ENCODE results near the gene GOLGA6B.
A peak's percentile ranks its signal among the peaks of the same experiment; 100 is the strongest.
"Not testable (repeated sequence)": the region's sequence is repeated elsewhere in the genome, so short reads cannot be mapped to it uniquely, and the experiment has no call there.

Gene GOLGA6B

GRCh38 chr15:72654397-72654796 lies at the start of gene GOLGA6B:
Gene GOLGA6B (plus strand): TSS chr15:72654697. CDS start chr15:72654738, 41 bp downstream.
- not testable (repeated sequence) for H3K27me3 ChIP-seq (ENCODE audit: insufficient read depth, insufficient read length)

DNA sequence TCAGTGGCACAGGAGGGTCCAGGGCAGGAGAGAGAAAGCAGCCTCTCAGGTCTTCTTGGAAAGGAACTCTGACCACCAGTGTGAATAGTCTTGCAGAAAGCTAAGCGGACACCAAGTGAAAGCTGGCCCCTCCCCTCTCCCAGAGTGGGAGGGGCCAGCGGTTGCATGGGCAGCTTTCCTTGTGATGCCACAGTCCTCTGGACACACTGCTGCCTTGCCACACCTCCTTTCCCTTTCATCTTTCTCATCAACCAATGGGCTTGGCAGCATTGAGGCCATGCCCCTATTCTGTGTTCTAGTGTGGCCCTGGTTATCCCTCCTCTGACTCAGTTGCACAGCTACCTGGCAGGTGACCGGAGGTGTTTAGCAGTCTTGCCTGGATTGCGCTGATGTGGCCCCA lies 49.7 kb upstream of the GOLGA6B start:
- no peak for TF ChIP-seq YY1 (IDR thresholded peaks at IDR 0.05; ENCODE audit: insufficient read depth, insufficient read length)
- TF ChIP-seq SUZ12 (IDR thresholded peaks at IDR 0.05; ENCODE audit: extremely low read depth, insufficient read depth, insufficient read length) = no peak
- TF ChIP-seq ZNF274 (IDR thresholded peaks at IDR 0.05; ENCODE audit: low read depth, low read length) = no peak
- Histone ChIP-seq H3K4me1 (ENCODE audit: insufficient read depth, insufficient read length) (peaks cover 4% of the 10 kb centered on the region), H3K27me3 (ENCODE audit: insufficient read depth, insufficient read length) (peaks cover 2% of the 10 kb centered on the region), H3K9ac (ENCODE audit: insufficient read length, low read depth) (no peak overlapping the region), H3K9me3 (ENCODE audit: insufficient read depth, low read length) (peaks cover 29% of the 10 kb centered on the region), H3K4me3 (ENCODE audit: insufficient read length, low read depth) (no peak overlapping the region), H3K36me3 (ENCODE audit: insufficient read depth, insufficient read length, low read length) (no peaks in the 10 kb centered on the region)
- no peak for DNase-seq (ENCODE audit: low read depth, low spot score)

More at GRCh38 chr15:72654397-72654796, at the start of gene GOLGA6B:
- H3K36me3 ChIP-seq (ENCODE audit: insufficient read depth, insufficient read length, low read length); H3K4me3 ChIP-seq (ENCODE audit: insufficient read length, low read depth); H3K9me3 ChIP-seq (ENCODE audit: insufficient read depth, low read length); DNase-seq (ENCODE audit: low read depth, low spot score); H3K9ac ChIP-seq (ENCODE audit: insufficient read length, low read depth); H3K4me1 ChIP-seq (ENCODE audit: insufficient read depth, insufficient read length): not testable (repeated sequence)

- not testable (repeated sequence) for H3K4me3 ChIP-seq (ENCODE audit: insufficient read length, low read depth); H3K9ac ChIP-seq (ENCODE audit: insufficient read length, low read depth); H3K4me1 ChIP-seq (ENCODE audit: insufficient read depth, insufficient read length); H3K36me3 ChIP-seq (ENCODE audit: insufficient read depth, insufficient read length, low read length); DNase-seq (ENCODE audit: low read depth, low spot score); H3K27me3 ChIP-seq (ENCODE audit: insufficient read depth, insufficient read length)
- peaks cover 29% of the 10 kb centered on the region for H3K9me3 ChIP-seq (ENCODE audit: insufficient read depth, low read length)
Observed at GRCh38 chr15:72608084-72608483, 46.4 kb upstream of the GOLGA6B start.

DNA sequence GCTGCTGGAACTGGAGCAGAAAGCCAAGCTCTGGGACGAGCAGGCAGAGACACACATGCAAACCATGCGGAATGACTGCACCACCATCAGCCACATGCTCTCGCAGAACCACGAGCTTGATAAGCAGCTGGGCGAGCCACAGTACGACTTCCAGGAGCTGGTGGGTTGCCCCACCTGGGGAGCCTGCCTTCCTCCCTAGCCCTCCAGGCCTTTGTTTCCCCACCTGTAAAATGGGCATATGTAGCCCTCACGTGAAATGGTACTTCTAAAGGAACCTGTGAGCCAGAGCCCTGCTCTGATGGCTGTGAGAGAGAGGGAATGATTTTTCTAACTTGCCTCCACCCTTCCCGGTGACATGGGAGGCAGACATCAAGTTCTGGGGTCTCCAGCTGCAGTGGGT lies 44.6 kb upstream of the GOLGA6B start:
- no peak for DNase-seq (ENCODE audit: low read depth, low spot score)
- peaks cover 19% of the 10 kb centered on the region for H3K9me3 ChIP-seq (ENCODE audit: insufficient read depth, low read length)
- peaks cover 3% of the 10 kb centered on the region for H3K27me3 ChIP-seq (ENCODE audit: insufficient read depth, insufficient read length)
- TF ChIP-seq ZNF274 (IDR thresholded peaks at IDR 0.05; ENCODE audit: low read depth, low read length) (no peak), SUZ12 (IDR thresholded peaks at IDR 0.05; ENCODE audit: extremely low read depth, insufficient read depth, insufficient read length) (no peak), YY1 (IDR thresholded peaks at IDR 0.05; ENCODE audit: insufficient read depth, insufficient read length) (no peak)
- no peak overlapping the region for H3K4me3 ChIP-seq (ENCODE audit: insufficient read length, low read depth)
- H3K9ac ChIP-seq (ENCODE audit: insufficient read length, low read depth) = no peak overlapping the region
- no peaks in the 10 kb centered on the region for H3K36me3 ChIP-seq (ENCODE audit: insufficient read depth, insufficient read length, low read length)
- H3K4me1 ChIP-seq (ENCODE audit: insufficient read depth, insufficient read length) = peaks cover 6% of the 10 kb centered on the region

GRCh38 chr15:72612324-72612723 lies 42.2 kb upstream of the GOLGA6B start:
- DNase-seq (ENCODE audit: low read depth, low spot score); H3K9ac ChIP-seq (ENCODE audit: insufficient read length, low read depth): not testable (repeated sequence)

DNA sequence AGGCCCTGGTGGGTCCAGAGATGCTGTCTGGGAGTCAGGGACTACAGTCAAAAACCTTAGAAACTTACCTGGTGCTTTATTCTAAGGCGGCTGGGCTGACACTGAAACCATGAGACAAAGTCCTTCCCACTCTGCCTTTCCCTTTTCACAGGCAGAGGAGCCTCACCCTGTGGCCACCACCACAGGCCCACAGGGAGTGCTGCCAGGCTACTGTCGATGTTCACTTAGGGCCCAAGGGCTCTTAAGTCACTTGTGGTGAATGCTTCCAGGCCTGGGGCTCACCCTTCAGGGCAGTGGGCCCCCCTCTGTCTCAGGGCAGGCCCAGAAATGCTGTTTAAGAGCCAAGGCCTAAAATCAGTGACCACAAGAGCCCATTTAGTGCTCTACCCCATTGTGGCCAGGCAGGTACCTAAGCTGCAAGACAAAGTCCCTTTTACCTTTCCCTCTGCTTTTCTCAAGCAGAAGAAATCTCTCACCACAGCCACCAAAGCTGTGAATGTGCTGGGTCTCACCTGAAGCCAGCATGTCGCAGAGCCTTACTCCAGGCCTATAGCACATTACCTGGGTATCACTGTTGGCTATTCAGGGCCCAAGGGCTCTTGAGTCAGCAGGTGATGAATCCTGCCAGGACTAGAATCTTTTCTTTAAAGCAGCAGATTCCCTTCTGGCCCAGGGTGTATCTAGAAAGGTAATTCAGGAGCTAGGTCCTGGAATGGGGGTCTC lies 39.5 kb upstream of the GOLGA6B start:
- no peaks in the 10 kb centered on the region for H3K27me3 ChIP-seq (ENCODE audit: insufficient read depth, insufficient read length)
- H3K4me1 ChIP-seq (ENCODE audit: insufficient read depth, insufficient read length) = peaks cover 4% of the 10 kb centered on the region
- DNase-seq (ENCODE audit: low read depth, low spot score) = no peak
- H3K36me3 ChIP-seq (ENCODE audit: insufficient read depth, insufficient read length, low read length) = no peaks in the 10 kb centered on the region
- TF ChIP-seq SUZ12 (IDR thresholded peaks at IDR 0.05; ENCODE audit: extremely low read depth, insufficient read depth, insufficient read length) (no peak), YY1 (IDR thresholded peaks at IDR 0.05; ENCODE audit: insufficient read depth, insufficient read length) (no peak), ZNF274 (IDR thresholded peaks at IDR 0.05; ENCODE audit: low read depth, low read length) (no peak)
- no peak overlapping the region for H3K4me3 ChIP-seq (ENCODE audit: insufficient read length, low read depth)
- H3K9ac ChIP-seq (ENCODE audit: insufficient read length, low read depth) = no peak overlapping the region
- H3K9me3 ChIP-seq (ENCODE audit: insufficient read depth, low read length) = no peaks in the 10 kb centered on the region

More at GRCh38 chr15:72612324-72612723, 42.2 kb upstream of the GOLGA6B start:
- not testable (repeated sequence) for H3K9me3 ChIP-seq (ENCODE audit: insufficient read depth, low read length); H3K4me1 ChIP-seq (ENCODE audit: insufficient read depth, insufficient read length); H3K27me3 ChIP-seq (ENCODE audit: insufficient read depth, insufficient read length); H3K36me3 ChIP-seq (ENCODE audit: insufficient read depth, insufficient read length, low read length); H3K4me3 ChIP-seq (ENCODE audit: insufficient read length, low read depth)

DNA sequence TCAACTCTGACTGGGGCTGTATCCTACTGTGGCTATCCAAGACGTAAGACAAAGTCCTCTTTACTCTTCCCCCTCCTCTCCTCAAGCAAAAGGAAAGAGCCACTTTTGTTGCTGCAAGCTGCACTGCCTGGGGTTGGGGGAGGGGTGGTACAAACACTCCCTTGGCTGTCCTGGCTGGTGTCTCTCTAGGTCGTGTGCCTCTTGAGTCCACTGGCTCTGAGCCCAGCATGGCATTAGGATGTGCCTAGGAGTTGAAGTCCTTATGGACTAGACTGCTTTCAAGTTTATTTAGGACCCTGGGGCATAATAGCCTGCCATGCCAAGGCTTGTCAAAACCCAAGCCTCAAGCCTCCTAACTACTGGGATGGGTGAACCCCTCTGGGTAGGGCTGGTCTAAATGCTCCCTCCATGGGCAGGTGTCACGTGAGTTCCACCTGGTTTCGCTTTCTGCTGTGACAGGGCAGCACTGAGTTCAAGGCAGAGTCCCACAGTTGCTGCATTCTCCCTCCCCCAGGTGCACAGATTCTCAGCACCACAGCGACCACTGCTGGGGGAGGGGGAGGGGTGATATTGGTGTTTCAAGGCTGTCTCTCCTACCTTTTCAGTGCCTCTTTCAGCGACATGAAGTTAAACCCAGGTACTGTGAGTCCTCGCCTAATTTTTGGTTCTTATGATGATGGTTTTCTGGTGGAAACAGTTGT lies 38.8 kb upstream of the GOLGA6B start:
- H3K36me3 ChIP-seq (ENCODE audit: insufficient read depth, insufficient read length, low read length); H3K27me3 ChIP-seq (ENCODE audit: insufficient read depth, insufficient read length); H3K4me3 ChIP-seq (ENCODE audit: insufficient read length, low read depth): not testable (repeated sequence)

More for the DNA sequence above, 38.8 kb upstream of the GOLGA6B start:
- not testable (repeated sequence) for H3K9me3 ChIP-seq (ENCODE audit: insufficient read depth, low read length); H3K4me1 ChIP-seq (ENCODE audit: insufficient read depth, insufficient read length); H3K9ac ChIP-seq (ENCODE audit: insufficient read length, low read depth)
- peak; percentile 23 for DNase-seq (ENCODE audit: low read depth, low spot score)

Data from NT2/D1 (cell line).